Gastrocnemius medialis (tissue), 4 donors: ENCODE results near the gene MROH2B.

Experiments used
- CTCF ChIP-seq, 5 experiments: fragments of 450-650 bp in 3 of 5; fragments of 200-600 bp in 2 of 5; sonication (generic) in 2 of 5; IDR thresholded peaks in 4 of 5; conservative IDR thresholded peaks in 1 of 5; 1 replicate in 4 of 5; 2 replicates in 1 of 5; pipeline ENCODE4 v1.5.1; 2016 to 2019; ENCODE audit warnings: antibody characterized with exemption in 5 of 5, mild to moderate bottlenecking in 3 of 5, moderate library complexity in 3 of 5
- POLR2A ChIP-seq, 2 donors: fragments of 450-650 bp; IDR thresholded peaks; one replicate each; pipeline ENCODE4 v1.6.1; 2017; ENCODE audit warnings: antibody characterized with exemption in 2 of 2, mild to moderate bottlenecking in 2 of 2, moderate library complexity in 2 of 2

DNA sequence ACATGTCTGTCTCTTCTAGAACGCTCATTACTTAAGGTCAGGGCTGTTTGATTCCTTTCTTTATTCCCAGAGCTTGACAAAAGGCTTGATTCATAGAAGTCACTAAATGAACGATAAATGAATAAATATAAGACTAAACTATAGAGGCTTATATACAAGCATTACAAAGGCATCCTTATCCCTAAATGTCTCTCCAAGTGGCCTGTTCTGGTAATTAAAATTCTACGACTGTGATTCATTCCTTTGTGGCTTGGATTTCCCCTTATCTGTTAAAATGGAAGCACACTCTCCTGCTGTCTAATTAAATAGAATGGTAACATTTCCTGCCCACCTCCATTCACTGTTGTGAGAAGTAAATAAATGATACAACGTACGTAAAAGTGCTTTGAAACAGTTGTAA lies 112.3 kb downstream of the MROH2B start:
- TF ChIP-seq CTCF (IDR thresholded peaks at IDR 0.05 in 4 of 5, conservative IDR thresholded peaks at IDR 0.05 in 1 of 5) (no peak), POLR2A (IDR thresholded peaks at IDR 0.05) (no peak)
